ENCODE data around the gene CYBA.

DNA sequence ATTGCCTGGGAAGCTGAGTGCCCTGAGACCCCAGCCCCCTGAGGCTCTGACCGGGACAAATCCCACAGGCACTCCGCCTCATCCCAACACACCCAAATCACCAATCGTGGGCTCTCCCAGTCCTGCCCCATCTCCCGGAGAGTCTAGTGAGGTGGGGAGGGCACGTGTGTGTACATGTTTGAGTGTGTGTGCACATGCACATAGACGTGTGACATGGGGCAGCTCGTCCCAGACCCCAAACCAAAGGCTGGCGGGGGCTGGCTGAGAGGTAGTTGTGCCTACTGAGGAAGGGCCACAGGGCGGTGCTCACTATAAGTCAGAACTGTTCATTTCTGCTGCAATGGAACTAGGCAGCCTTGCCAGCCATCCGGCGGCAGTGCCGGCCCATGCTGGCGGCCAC, 26.9 kb upstream of the CYBA start:
- TF ChIP-seq EZH2 (optimal IDR thresholded peaks at IDR 0.05; ENCODE audit: low read depth, low read length) (no peak), CTCF (IDR thresholded peaks at IDR 0.05; ENCODE audit: low read length) (no peak)

Data from MM.1S (cell line).